Peyer's patch (tissue), 4 donors: ENCODE results near the gene FBXW9.

ENCODE experiments used
- CTCF ChIP-seq, 6 experiments: fragments of 450-650 bp in 4 of 6; fragments of 200-600 bp in 2 of 6; sonication (generic) in 1 of 6; IDR thresholded peaks; one replicate each; pipeline ENCODE4 v1.5.1; 2017 to 2019; ENCODE audit warnings: antibody characterized with exemption in 6 of 6, mild to moderate bottlenecking in 3 of 6, moderate library complexity in 1 of 6
- POLR2A ChIP-seq, 2 donors: fragments of 450-650 bp; IDR thresholded peaks; one replicate each; pipeline ENCODE4 v1.5.1; 2017; ENCODE audit warnings: antibody characterized with exemption in 2 of 2, mild to moderate bottlenecking in 2 of 2, moderate library complexity in 2 of 2

- TF ChIP-seq POLR2A (IDR thresholded peaks at IDR 0.05) (no peak), CTCF (IDR thresholded peaks at IDR 0.05) (no peak)
These were observed 49.4 kb downstream of the FBXW9 start for GRCh38 chr19:12647047-12647446.
